HepG2 (cell line): ENCODE measurements around the gene RPP14. TPM values are rescaled to one million over a fixed set of nuclear protein-coding genes. Genes with fewer than 3 reads are reported as not detected.

Experiments used
- ADNP ChIP-seq: sonication (generic); formaldehyde crosslinking; IDR thresholded peaks from 2 replicates; pipeline ENCODE4 v1.4.0; 2020; ENCODE audit warnings: missing genetic modification reagents
- HNF1A ChIP-seq, 2 experiments: sonication (generic) in 1 of 2; formaldehyde crosslinking in 1 of 2; IDR thresholded peaks; 2 replicates each; pipeline versions ENCODE4 v1.4.0 to v1.6.1; 2016 to 2020; ENCODE audit warnings: borderline replicate concordance in 1 of 2, low read depth in 1 of 2, mild to moderate bottlenecking in 1 of 2, missing genetic modification reagents in 1 of 2
- HOXA9 ChIP-seq: sonication (generic); formaldehyde crosslinking; IDR thresholded peaks from 2 replicates; pipeline ENCODE4 v1.8.1; 2022; ENCODE audit warnings: missing genetic modification reagents, mild to moderate bottlenecking, moderate library complexity, borderline replicate concordance
- MBD4 ChIP-seq: IDR thresholded peaks from 2 replicates; pipeline ENCODE4 v1.6.1; 2012; ENCODE audit warnings: low read length, inconsistent platforms, borderline replicate concordance
- PITX1 ChIP-seq: sonication (generic); formaldehyde crosslinking; IDR thresholded peaks from 2 replicates; pipeline ENCODE4 v1.5.1; 2020; ENCODE audit warnings: mild to moderate bottlenecking, missing genetic modification reagents
- PTBP1 ChIP-seq: fragments of 200-400 bp; formaldehyde crosslinking; IDR thresholded peaks from 2 replicates; pipeline ENCODE4 v1.6.1; 2018; ENCODE audit warnings: low read length, low read depth; ENCODE audit not compliant: poor library complexity, severe bottlenecking
- SMARCC2 ChIP-seq: fragments of 450-650 bp; IDR thresholded peaks from 2 replicates; pipeline ENCODE4 v1.6.1; 2017; ENCODE audit warnings: antibody characterized with exemption, mild to moderate bottlenecking
- TCF7 ChIP-seq: sonication (generic); IDR thresholded peaks from 2 replicates; pipeline ENCODE4 v1.6.1; 2016; ENCODE audit warnings: antibody characterized with exemption, low read depth
- TEAD2 ChIP-seq: sonication (generic); formaldehyde crosslinking; IDR thresholded peaks from 2 replicates; pipeline ENCODE4 v1.9.0; 2021; ENCODE audit warnings: missing genetic modification reagents
- ZBTB49 ChIP-seq: sonication (generic); formaldehyde crosslinking; IDR thresholded peaks from 2 replicates; pipeline ENCODE4 v1.4.0; 2020; ENCODE audit warnings: missing genetic modification reagents, borderline replicate concordance
- ZFP41 ChIP-seq: sonication (generic); formaldehyde crosslinking; IDR thresholded peaks from 2 replicates; pipeline ENCODE4 v1.4.0; 2020; ENCODE audit warnings: mild to moderate bottlenecking, missing genetic modification reagents, borderline replicate concordance
- ZKSCAN5 ChIP-seq: sonication (generic); formaldehyde crosslinking; IDR thresholded peaks from 2 replicates; pipeline ENCODE4 v1.5.1; 2020; ENCODE audit warnings: mild to moderate bottlenecking, missing genetic modification reagents
- ZNF160 ChIP-seq: sonication (generic); formaldehyde crosslinking; IDR thresholded peaks from 2 replicates; pipeline ENCODE4 v1.8.0; 2022; ENCODE audit warnings: mild to moderate bottlenecking, inconsistent platforms, missing genetic modification reagents
- ZNF274 ChIP-seq: sonication (generic); formaldehyde crosslinking; IDR thresholded peaks from 2 replicates; pipeline ENCODE4 v1.5.1; 2020; ENCODE audit warnings: mild to moderate bottlenecking, missing genetic modification reagents
- ZNF530 ChIP-seq: sonication (generic); formaldehyde crosslinking; IDR thresholded peaks from 2 replicates; pipeline ENCODE4 v1.5.0; 2020; ENCODE audit warnings: low read depth, mild to moderate bottlenecking, missing genetic modification reagents
- ZNF574 ChIP-seq: sonication (generic); formaldehyde crosslinking; IDR thresholded peaks from 2 replicates; pipeline ENCODE4 v1.4.0; 2020; ENCODE audit warnings: missing genetic modification reagents
- ZNF607 ChIP-seq: sonication (generic); formaldehyde crosslinking; IDR thresholded peaks from 2 replicates; pipeline ENCODE4 v1.5.1; 2020; ENCODE audit warnings: missing genetic modification reagents, mild to moderate bottlenecking, borderline replicate concordance
- polyA plus RNA-seq, 8 experiments: library from polyadenylated mRNA; depleted of rRNA in 3 of 8; stranded (reverse) in 7 of 8; unstranded in 1 of 8; fragments of >200 nt; fragmentation: Illumina TruSeq in 4 of 8; extraction: Trizol in 4 of 8; gene quantifications; 2 replicates each; pipeline versions ENCODE4 v1.2.1 to v1.2.3, GENCODE V29; 2011 to 2016; ENCODE audit warnings: low read depth in 4 of 8, missing spikeins in 1 of 8, mixed read lengths in 1 of 8; ENCODE audit not compliant: insufficient read depth in 1 of 8
- total RNA-seq, 5 experiments: library from RNA; depleted of rRNA; stranded (reverse); fragments of >200 nt; fragmentation: Illumina TruSeq; extraction: Trizol; gene quantifications; 2 replicates each; pipeline ENCODE4 v1.2.3, GENCODE V29; 2016; ENCODE audit warnings: low read depth in 1 of 5

The RPP14 gene
- total and polyA plus RNA-seq, 2 of the 13 experiments (the other 11 are each of a cell fraction or from before 2014, with no cell fraction given): 15.4 to 16.2 TPM

- TF ChIP-seq ZNF274 (CRISPR knock-in tag) (peak; percentile 81), ADNP (no peak), SMARCC2 (no peak), HNF1A (IDR thresholded peaks at IDR 0.05; ENCODE audit: low read depth) (no peak), HNF1A (CRISPR knock-in tag; IDR thresholded peaks at IDR 0.05; ENCODE audit: borderline replicate concordance) (peak; percentile 23; the same call in 1 of the 2 replicates), ZKSCAN5 (CRISPR knock-in tag) (no peak), PITX1 (CRISPR knock-in tag) (peak; percentile 86), ZFP41 (no peak), ZBTB49 (CRISPR knock-in tag) (no peak), ZNF574 (CRISPR knock-in tag) (peak; percentile 99), PTBP1 (no peak), ZNF607 (peak; percentile 92; the same call in 1 of the 2 replicates), MBD4 (no peak), HOXA9 (CRISPR knock-in tag) (no peak; the same call in 1 of the 2 replicates), ZNF530 (CRISPR knock-in tag) (no peak), ZNF160 (CRISPR knock-in tag) (peak; percentile 43; the same call in 1 of the 2 replicates), TEAD2 (CRISPR knock-in tag) (no peak), TCF7 (no peak)
Observed at GRCh38 chr3:58305882-58306711, at the start of gene RPP14, which contains the start of gene HTD2 (continued).
